NCI-H146 treated with DMSO at 0.1 percent for 48 hours (cell line): ENCODE results near the gene LRP1B.

Experiments used
- DNase-seq: peaks from one replicate; lab custom pipeline; 2025; ENCODE audit not compliant: unreplicated experiment; lab: John Stamatoyannopoulos, UW

The LRP1B gene

GRCh38 chr2:140234116-140234515, 1896.7 kb downstream of the LRP1B start:
- DNase-seq: no peak

GRCh38 chr2:140210963-140211362, 1919.9 kb downstream of the LRP1B start:
- no peak for DNase-seq

GRCh38 chr2:140205093-140205492, 1925.7 kb downstream of the LRP1B start:
- no peak for DNase-seq

GRCh38 chr2:140203347-140203746, 1927.5 kb downstream of the LRP1B start:
- DNase-seq: no peak

- DNase-seq: no peak
Observed at GRCh38 chr2:140201572-140201971, 1929.2 kb downstream of the LRP1B start.

- no peak for DNase-seq
Observed at GRCh38 chr2:140200764-140201163, 1930.1 kb downstream of the LRP1B start.

GRCh38 chr2:140200307-140200706, 1930.5 kb downstream of the LRP1B start:
- no peak for DNase-seq

- no peak for DNase-seq
Observed at GRCh38 chr2:140199312-140199711, 1931.5 kb downstream of the LRP1B start.

GRCh38 chr2:140187086-140187485, 1943.7 kb downstream of the LRP1B start:
- DNase-seq: no peak

- no peak for DNase-seq
Observed at GRCh38 chr2:140186313-140186712, 1944.5 kb downstream of the LRP1B start.

- no peak for DNase-seq
Observed at GRCh38 chr2:140185076-140185475, 1945.7 kb downstream of the LRP1B start.

GRCh38 chr2:140183056-140183765, 1947.6 kb downstream of the LRP1B start:
- DNase-seq: no peak
